ENCODE results near the gene CHPF2.

Gene CHPF2

GRCh38 chr7:151246851-151247580 lies 14.7 kb downstream of the CHPF2 start:
- DNase-seq (ENCODE audit: low spot score), result no peak

- DNase-seq (ENCODE audit: low spot score), result no peak
These were observed 15.5 kb downstream of the CHPF2 start for GRCh38 chr7:151247611-151248345.

GRCh38 chr7:151248346-151249033 lies 16.2 kb downstream of the CHPF2 start, which contains the start of gene SMARCD3:
TSS of gene SMARCD3 (minus strand) at chr7:151248694. CDS start at chr7:151248562, 132 bp downstream.
- no peak for DNase-seq (ENCODE audit: low spot score)

GRCh38 chr7:151249034-151249731 lies 16.9 kb downstream of the CHPF2 start:
- no peak for DNase-seq (ENCODE audit: low spot score)

- no peak for DNase-seq (ENCODE audit: low spot score)
These were observed 17.4 kb downstream of the CHPF2 start for GRCh38 chr7:151249732-151250072.

GRCh38 chr7:151250181-151251132 lies 18.2 kb downstream of the CHPF2 start:
- no peak for DNase-seq (ENCODE audit: low spot score)

GRCh38 chr7:151251328-151251688 lies 19.0 kb downstream of the CHPF2 start:
- no peak for DNase-seq (ENCODE audit: low spot score)

- peak; percentile 80 for DNase-seq (ENCODE audit: low spot score)
These were observed 19.6 kb downstream of the CHPF2 start for GRCh38 chr7:151251689-151252560.

- no peak for DNase-seq (ENCODE audit: low spot score)
These were observed 20.2 kb downstream of the CHPF2 start for GRCh38 chr7:151252561-151252835.

GRCh38 chr7:151252961-151253711 lies 20.9 kb downstream of the CHPF2 start:
- DNase-seq (ENCODE audit: low spot score), result no peak

GRCh38 chr7:151254316-151254715 lies 22.0 kb downstream of the CHPF2 start:
- DNase-seq (ENCODE audit: low spot score), result no peak

GRCh38 chr7:151254851-151255250 lies 22.6 kb downstream of the CHPF2 start:
- DNase-seq (ENCODE audit: low spot score), result no peak

- no peak for DNase-seq (ENCODE audit: low spot score)
These were observed 23.1 kb downstream of the CHPF2 start for GRCh38 chr7:151255390-151255789.

- DNase-seq (ENCODE audit: low spot score), result no peak
These were observed 24.2 kb downstream of the CHPF2 start for GRCh38 chr7:151256410-151257045.

- no peak for DNase-seq (ENCODE audit: low spot score)
These were observed 25.7 kb downstream of the CHPF2 start for GRCh38 chr7:151257990-151258389.

GRCh38 chr7:151260471-151260870 lies 28.2 kb downstream of the CHPF2 start:
- DNase-seq (ENCODE audit: low spot score), result no peak

GRCh38 chr7:151260883-151261282 lies 28.6 kb downstream of the CHPF2 start:
- no peak for DNase-seq (ENCODE audit: low spot score)

GRCh38 chr7:151261529-151261928 lies 29.2 kb downstream of the CHPF2 start:
- DNase-seq (ENCODE audit: low spot score), result no peak

- DNase-seq (ENCODE audit: low spot score), result no peak
These were observed 32.3 kb downstream of the CHPF2 start for GRCh38 chr7:151264615-151265014.
